HepG2 (cell line): ENCODE data around the gene PPCS. TPM values are rescaled to one million over a fixed set of nuclear protein-coding genes. Genes with fewer than 3 reads are reported as not detected.
A peak's percentile ranks its signal among the peaks of the same experiment; 100 is the strongest.

ENCODE experiments used
- ATAC-seq: fragments of 200-7000 bp; cut with Tn5 transposase; 3 replicates; pipeline ENCODE4 v1.9.1; 2020; ENCODE audit warnings: mild to moderate bottlenecking, moderate library complexity
- BruUV-seq: library from RNA; stranded (reverse); fragments of 400-500 nt; replicated peaks from 2 replicates; lab custom pipeline; 2021; lab: Mats Ljungman, UMichigan
- CTCF ChIA-PET: fragments of 300-600 bp; formaldehyde crosslinking; extraction: SDS; loops from one replicate; lab custom pipeline; 2021; ENCODE audit warnings: low total read pairs, inconsistent platforms, low intra/inter-chr PET ratio; lab: Yijun Ruan, JAX
- POLR2A ChIA-PET: fragments of 350-600 bp; sonication (Branson Sonifier 250); formaldehyde crosslinking; loops from one replicate; lab custom pipeline; 2020; ENCODE audit warnings: antibody characterized with exemption, inconsistent platforms; lab: Yijun Ruan, JAX
- DNase-seq: peaks from one replicate; pipeline ENCODE4 v3.0.0-alpha.2; 2015; ENCODE audit warnings: low spot score
- FAIRE-seq: peaks from 3 replicates; lab custom pipeline; 2011; peaks lifted over from hg19 to GRCh38; lab: Jason Lieb, UNC
- H2AFZ ChIP-seq: one replicate; pipeline ENCODE4 v1.6.1; 2011; ENCODE audit warnings: low read length, inconsistent platforms
- H3K27ac ChIP-seq: fragments of 300-600 bp; 3 replicates; pipeline ENCODE4 v1.8.0; 2011; ENCODE audit warnings: mixed run types, mild to moderate bottlenecking, mixed read lengths, low read length, inconsistent platforms; ENCODE audit not compliant: insufficient read depth; ENCODE audit errors: extremely low read length
- H3K27me3 ChIP-seq, 2 experiments: fragments of 200-600 bp in 1 of 2; 2 replicates in 1 of 2; 3 replicates in 1 of 2; pipeline versions ENCODE4 v1.6.0 to v1.8.0; 2011; ENCODE audit warnings: low read length in 2 of 2, mild to moderate bottlenecking in 2 of 2, moderate library complexity in 2 of 2, inconsistent platforms in 1 of 2; ENCODE audit not compliant: insufficient read depth in 2 of 2, control insufficient read depth in 1 of 2
- H3K36me3 ChIP-seq, 2 experiments: fragments of 200-600 bp in 1 of 2; replicated peaks in 1 of 2; 2 replicates in 1 of 2; 3 replicates in 1 of 2; pipeline versions ENCODE4 v1.5.1 to v1.8.0; 2011; ENCODE audit warnings: low read length in 2 of 2, inconsistent platforms in 1 of 2; ENCODE audit not compliant: insufficient read depth in 2 of 2, control insufficient read depth in 1 of 2
- H3K4me1 ChIP-seq: 2 replicates; pipeline ENCODE4 v1.5.1; 2012; ENCODE audit warnings: low read length, inconsistent platforms; ENCODE audit not compliant: insufficient read depth
- H3K4me2 ChIP-seq: 2 replicates; pipeline ENCODE4 v1.6.0; 2011; ENCODE audit warnings: low read depth, low read length, inconsistent platforms
- H3K4me3 ChIP-seq, 3 experiments: fragments of 200-600 bp in 1 of 3; sonication (generic), shearing (Covaris generic) in 1 of 3; replicated peaks in 1 of 3; 2 replicates each; pipeline ENCODE4 v1.5.1; 2011 to 2016; ENCODE audit warnings: low read length in 3 of 3, inconsistent platforms in 2 of 3, low read depth in 2 of 3, mild to moderate bottlenecking in 2 of 3, control low read depth in 1 of 3, mixed read lengths in 1 of 3; ENCODE audit not compliant: insufficient read depth in 1 of 3
- H3K79me2 ChIP-seq: one replicate; pipeline ENCODE4 v1.6.1; 2011; ENCODE audit warnings: low read length, inconsistent platforms; ENCODE audit not compliant: insufficient read depth
- H3K9ac ChIP-seq: 2 replicates; pipeline ENCODE4 v1.6.0; 2011; ENCODE audit warnings: mild to moderate bottlenecking, low read depth, low read length, inconsistent platforms; ENCODE audit not compliant: insufficient read depth
- H3K9me3 ChIP-seq: 2 replicates; pipeline ENCODE4 v1.5.1; 2012; ENCODE audit warnings: mild to moderate bottlenecking, low read length
- H4K20me1 ChIP-seq: 2 replicates; pipeline ENCODE4 v1.6.0; 2011; ENCODE audit warnings: inconsistent platforms, mild to moderate bottlenecking, low read length, moderate library complexity; ENCODE audit not compliant: insufficient read depth
- HNF4A ChIP-seq: sonication (generic); formaldehyde crosslinking; IDR thresholded peaks from 2 replicates; pipeline ENCODE4 v1.4.0; 2020; ENCODE audit warnings: missing genetic modification reagents
- HOXA3 ChIP-seq: sonication (generic); formaldehyde crosslinking; IDR thresholded peaks from 2 replicates; pipeline ENCODE4 v1.5.0; 2020; ENCODE audit warnings: missing genetic modification reagents
- PAX8 ChIP-seq: sonication (generic); formaldehyde crosslinking; IDR thresholded peaks from 2 replicates; pipeline ENCODE4 v1.8.0; 2022; ENCODE audit warnings: mild to moderate bottlenecking, missing genetic modification reagents, borderline replicate concordance
- SMARCC2 ChIP-seq: fragments of 450-650 bp; IDR thresholded peaks from 2 replicates; pipeline ENCODE4 v1.6.1; 2017; ENCODE audit warnings: antibody characterized with exemption, mild to moderate bottlenecking
- TAF1 ChIP-seq: sonication (generic); formaldehyde crosslinking; IDR thresholded peaks from 2 replicates; pipeline ENCODE4 v1.4.0; 2020; ENCODE audit warnings: missing genetic modification reagents
- ZFAT ChIP-seq: sonication (generic); formaldehyde crosslinking; conservative IDR thresholded peaks from 2 replicates; pipeline ENCODE4 v1.8.1; 2023; ENCODE audit warnings: missing genetic modification reagents, inconsistent platforms
- ZFP36 ChIP-seq: fragments of 150-350 bp; IDR thresholded peaks from 2 replicates; pipeline ENCODE4 v1.6.1; 2018; ENCODE audit warnings: borderline replicate concordance, low read length, low read depth; ENCODE audit not compliant: partially characterized antibody
- ZNF253 ChIP-seq: sonication (generic); formaldehyde crosslinking; IDR thresholded peaks from 2 replicates; pipeline ENCODE4 v1.8.0; 2022; ENCODE audit warnings: mild to moderate bottlenecking, missing genetic modification reagents, borderline replicate concordance
- ZNF547 ChIP-seq: sonication (generic); formaldehyde crosslinking; IDR thresholded peaks from 2 replicates; pipeline ENCODE4 v1.5.1; 2020; ENCODE audit warnings: mild to moderate bottlenecking, missing genetic modification reagents
- ZNF7 ChIP-seq: IDR thresholded peaks from 2 replicates; pipeline ENCODE4 v1.6.1; 2016; ENCODE audit warnings: missing biosample characterization, missing genetic modification reagents
- WGBS: methylation state at CpG from one replicate; pipeline ENCODE4 v1.1.6; 2017; ENCODE audit warnings: low lambda C conversion rate; 5-methylcytosine and 5-hydroxymethylcytosine counted together
- in situ Hi-C: cut with HindIII; loops from 2 replicates; pipeline ENCODE4 v1.10.0; 2017; ENCODE audit warnings: low pct_unique_long_range_greater_than_20kb; ENCODE audit not compliant: extremely low pct_ligation_motif_present
- intact Hi-C: fragments of 100-400 bp; cut with micrococcal nuclease; formaldehyde crosslinking; loops from one replicate; pipeline ENCODE4 v1.10.0; 2022; ENCODE audit not compliant: unreplicated experiment
- polyA plus RNA-seq, 8 experiments: library from polyadenylated mRNA; depleted of rRNA in 3 of 8; stranded (reverse) in 7 of 8; unstranded in 1 of 8; fragments of >200 nt; fragmentation: Illumina TruSeq in 4 of 8; extraction: Trizol in 4 of 8; gene quantifications; 2 replicates each; pipeline versions ENCODE4 v1.2.1 to v1.2.3, GENCODE V29; 2011 to 2016; ENCODE audit warnings: low read depth in 4 of 8, missing spikeins in 1 of 8, mixed read lengths in 1 of 8; ENCODE audit not compliant: insufficient read depth in 1 of 8
- total RNA-seq, 5 experiments: library from RNA; depleted of rRNA; stranded (reverse); fragments of >200 nt; fragmentation: Illumina TruSeq; extraction: Trizol; gene quantifications; 2 replicates each; pipeline ENCODE4 v1.2.3, GENCODE V29; 2016; ENCODE audit warnings: low read depth in 1 of 5
- TF ChIP-seq, protein P1 (sequence below): sonication (generic); formaldehyde crosslinking; IDR thresholded peaks from 2 replicates; pipeline ENCODE4 v1.4.0; 2020; ENCODE audit warnings: missing genetic modification reagents, borderline replicate concordance
- TF ChIP-seq, protein P2 (sequence below): sonication (generic); formaldehyde crosslinking; IDR thresholded peaks from 2 replicates; pipeline ENCODE4 v1.4.0; 2020; ENCODE audit warnings: missing genetic modification reagents, mild to moderate bottlenecking, borderline replicate concordance
- TF ChIP-seq, protein P3 (sequence below): sonication (generic); formaldehyde crosslinking; IDR thresholded peaks from 2 replicates; pipeline ENCODE4 v1.5.0; 2020; ENCODE audit warnings: mild to moderate bottlenecking, missing genetic modification reagents

Gene PPCS
- total and polyA plus RNA-seq, 2 of the 13 experiments (the other 11 are each of a cell fraction or from before 2014, with no cell fraction given): 13.4 to 38.9 TPM

- 53% methylated on average over 2 of the region's 2 CpGs for WGBS
- H3K4me1 ChIP-seq: no peaks in the 10 kb centered on the region
- no peak overlapping the region for H3K9ac ChIP-seq
- intact Hi-C loops: no loop called here
- peaks cover 31% of the 10 kb centered on the region for H3K9me3 ChIP-seq
- TF ChIP-seq ZNF253: no peak
- TF ChIP-seq ZFP36: peak; percentile 29
- no peaks in the 10 kb centered on the region for H3K27me3 ChIP-seq
- H3K36me3 ChIP-seq: no peaks in the 10 kb centered on the region
- ChIA-PET CTCF (no interaction called here), POLR2A (no interaction called here)
- DNase-seq (no peak), FAIRE-seq (no peak), ATAC-seq (no peak)
- H3K27ac ChIP-seq: no peak overlapping the region
- H3K4me3 ChIP-seq: no peak overlapping the region
- H2AFZ ChIP-seq: no peak overlapping the region
- BruUV-seq: no TSS peak
- in situ Hi-C loops: no loop called here
- no peak overlapping the region for H3K4me2 ChIP-seq
- no peaks in the 10 kb centered on the region for H4K20me1 ChIP-seq
- no peaks in the 10 kb centered on the region for H3K79me2 ChIP-seq
Measured at GRCh38 chr1:42504535-42505128, 48.3 kb downstream of the PPCS start.

- in situ Hi-C loops: no loop called here
- FAIRE-seq: no peak
- TF ChIP-seq, protein P1, sequence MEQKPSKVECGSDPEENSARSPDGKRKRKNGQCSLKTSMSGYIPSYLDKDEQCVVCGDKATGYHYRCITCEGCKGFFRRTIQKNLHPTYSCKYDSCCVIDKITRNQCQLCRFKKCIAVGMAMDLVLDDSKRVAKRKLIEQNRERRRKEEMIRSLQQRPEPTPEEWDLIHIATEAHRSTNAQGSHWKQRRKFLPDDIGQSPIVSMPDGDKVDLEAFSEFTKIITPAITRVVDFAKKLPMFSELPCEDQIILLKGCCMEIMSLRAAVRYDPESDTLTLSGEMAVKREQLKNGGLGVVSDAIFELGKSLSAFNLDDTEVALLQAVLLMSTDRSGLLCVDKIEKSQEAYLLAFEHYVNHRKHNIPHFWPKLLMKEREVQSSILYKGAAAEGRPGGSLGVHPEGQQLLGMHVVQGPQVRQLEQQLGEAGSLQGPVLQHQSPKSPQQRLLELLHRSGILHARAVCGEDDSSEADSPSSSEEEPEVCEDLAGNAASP (CRISPR knock-in tag): no peak
- TF ChIP-seq, protein P2, sequence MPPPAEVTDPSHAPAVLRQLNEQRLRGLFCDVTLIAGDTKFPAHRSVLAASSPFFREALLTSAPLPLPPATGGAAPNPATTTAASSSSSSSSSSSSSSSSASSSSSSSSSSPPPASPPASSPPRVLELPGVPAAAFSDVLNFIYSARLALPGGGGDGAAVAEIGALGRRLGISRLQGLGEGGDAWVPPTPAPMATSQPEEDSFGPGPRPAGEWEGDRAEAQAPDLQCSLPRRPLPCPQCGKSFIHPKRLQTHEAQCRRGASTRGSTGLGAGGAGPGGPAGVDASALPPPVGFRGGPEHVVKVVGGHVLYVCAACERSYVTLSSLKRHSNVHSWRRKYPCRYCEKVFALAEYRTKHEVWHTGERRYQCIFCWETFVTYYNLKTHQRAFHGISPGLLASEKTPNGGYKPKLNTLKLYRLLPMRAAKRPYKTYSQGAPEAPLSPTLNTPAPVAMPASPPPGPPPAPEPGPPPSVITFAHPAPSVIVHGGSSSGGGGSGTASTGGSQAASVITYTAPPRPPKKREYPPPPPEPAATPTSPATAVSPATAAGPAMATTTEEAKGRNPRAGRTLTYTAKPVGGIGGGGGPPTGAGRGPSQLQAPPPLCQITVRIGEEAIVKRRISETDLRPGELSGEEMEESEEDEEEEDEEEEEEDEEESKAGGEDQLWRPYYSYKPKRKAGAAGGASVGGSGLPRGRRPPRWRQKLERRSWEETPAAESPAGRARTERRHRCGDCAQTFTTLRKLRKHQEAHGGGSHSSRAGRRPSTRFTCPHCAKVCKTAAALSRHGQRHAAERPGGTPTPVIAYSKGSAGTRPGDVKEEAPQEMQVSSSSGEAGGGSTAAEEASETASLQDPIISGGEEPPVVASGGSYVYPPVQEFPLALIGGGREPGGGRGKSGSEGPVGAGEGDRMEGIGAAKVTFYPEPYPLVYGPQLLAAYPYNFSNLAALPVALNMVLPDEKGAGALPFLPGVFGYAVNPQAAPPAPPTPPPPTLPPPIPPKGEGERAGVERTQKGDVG (CRISPR knock-in tag): no peak
- no peak for TF ChIP-seq PAX8
- no peak for TF ChIP-seq ZNF547 (CRISPR knock-in tag)
- TF ChIP-seq, protein P3, sequence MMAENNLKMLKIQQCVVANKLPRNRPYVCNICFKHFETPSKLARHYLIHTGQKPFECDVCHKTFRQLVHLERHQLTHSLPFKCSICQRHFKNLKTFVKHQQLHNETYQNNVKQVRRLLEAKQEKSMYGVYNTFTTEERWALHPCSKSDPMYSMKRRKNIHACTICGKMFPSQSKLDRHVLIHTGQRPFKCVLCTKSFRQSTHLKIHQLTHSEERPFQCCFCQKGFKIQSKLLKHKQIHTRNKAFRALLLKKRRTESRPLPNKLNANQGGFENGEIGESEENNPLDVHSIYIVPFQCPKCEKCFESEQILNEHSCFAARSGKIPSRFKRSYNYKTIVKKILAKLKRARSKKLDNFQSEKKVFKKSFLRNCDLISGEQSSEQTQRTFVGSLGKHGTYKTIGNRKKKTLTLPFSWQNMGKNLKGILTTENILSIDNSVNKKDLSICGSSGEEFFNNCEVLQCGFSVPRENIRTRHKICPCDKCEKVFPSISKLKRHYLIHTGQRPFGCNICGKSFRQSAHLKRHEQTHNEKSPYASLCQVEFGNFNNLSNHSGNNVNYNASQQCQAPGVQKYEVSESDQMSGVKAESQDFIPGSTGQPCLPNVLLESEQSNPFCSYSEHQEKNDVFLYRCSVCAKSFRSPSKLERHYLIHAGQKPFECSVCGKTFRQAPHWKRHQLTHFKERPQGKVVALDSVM (CRISPR knock-in tag): no peak
- TF ChIP-seq SMARCC2: no peak
- TF ChIP-seq ZFAT (CRISPR knock-in tag): no peak
- TF ChIP-seq HOXA3 (CRISPR knock-in tag): no peak
- no peak for TF ChIP-seq TAF1 (CRISPR knock-in tag)
- no peak for TF ChIP-seq ZNF7 (CRISPR knock-in tag)
- TF ChIP-seq HNF4A (CRISPR knock-in tag): no peak
Measured at GRCh38 chr1:42506576-42506975, 50.2 kb downstream of the PPCS start.

More at GRCh38 chr1:42506576-42506975, 50.2 kb downstream of the PPCS start:
- ChIA-PET CTCF (no interaction called here), POLR2A (no interaction called here)
- H4K20me1 ChIP-seq: no peaks in the 10 kb centered on the region
- H3K36me3 ChIP-seq: no peaks in the 10 kb centered on the region
- no peaks in the 10 kb centered on the region for H3K79me2 ChIP-seq
- H3K9ac ChIP-seq: no peak overlapping the region
- H2AFZ ChIP-seq: no peak overlapping the region
- H3K27ac ChIP-seq: no peak overlapping the region
- WGBS: 37% methylated on average over 1 of the region's 1 CpG
- intact Hi-C loops: no loop called here
- H3K4me3 ChIP-seq: no peak overlapping the region
- no TSS peak for BruUV-seq
- no peaks in the 10 kb centered on the region for H3K4me1 ChIP-seq
- H3K27me3 ChIP-seq: no peaks in the 10 kb centered on the region; a peak in 1 of 5 replicates
- no peak overlapping the region for H3K4me2 ChIP-seq
- ATAC-seq: no peak
- H3K9me3 ChIP-seq: peaks cover 31% of the 10 kb centered on the region
- no peak for DNase-seq
